ENCODE results near the gene SLC35F2.

The SLC35F2 gene

DNA sequence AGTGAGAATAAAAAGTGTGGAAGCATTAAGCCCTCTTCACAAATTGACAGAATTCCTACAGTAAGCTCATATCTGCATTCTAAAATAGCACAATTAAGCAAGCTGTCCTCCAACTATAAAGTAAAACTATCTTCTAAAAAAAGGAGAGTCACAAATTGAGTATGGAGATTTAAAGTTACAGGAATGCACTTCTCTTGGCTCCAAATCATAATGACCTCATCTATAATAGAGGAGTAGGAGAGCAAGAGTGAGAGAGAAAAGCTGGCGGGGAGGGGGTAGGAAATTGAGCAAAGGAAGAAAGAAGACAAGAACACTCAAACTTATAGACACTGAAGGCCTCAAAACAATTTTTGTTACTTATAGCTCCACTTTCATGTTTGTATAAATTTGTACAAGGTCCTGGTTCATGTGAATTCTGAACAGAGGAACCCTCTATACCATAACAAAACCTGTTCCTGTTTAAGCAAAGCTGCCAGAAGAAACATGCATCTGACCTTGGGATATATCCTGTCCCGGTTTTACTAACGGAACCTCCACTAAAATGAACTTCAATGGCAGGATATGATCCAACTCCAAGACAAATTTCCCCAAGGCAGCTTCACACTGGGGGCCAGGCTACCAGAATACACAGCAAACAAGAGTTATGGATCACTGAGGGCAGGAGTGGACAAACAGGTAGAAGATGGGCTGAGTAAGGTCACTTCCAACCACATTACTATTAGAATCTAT, 37.2 kb downstream of the SLC35F2 start:
- no peak overlapping the region for H4K91ac ChIP-seq (ENCODE audit: low read depth, low read length)
- H3K4ac ChIP-seq (ENCODE audit: low read depth, low read length), result peak overlapping the region; percentile 2
- H2BK120ac ChIP-seq (ENCODE audit: insufficient read depth, low read length, poor library complexity), result no peak overlapping the region
- H4K12ac ChIP-seq (ENCODE audit: low read depth, low read length), result no peak overlapping the region
- no peak overlapping the region for H3K4me2 ChIP-seq (ENCODE audit: low read length)
- no peak overlapping the region for H3K27ac ChIP-seq (ENCODE audit: low read depth, low read length)
- H3K9ac ChIP-seq (ENCODE audit: low read length), result no peak overlapping the region
- no peak overlapping the region for H3K18ac ChIP-seq (ENCODE audit: low read length)
- no peak for DNase-seq
- H2BK12ac ChIP-seq (ENCODE audit: low read length), result no peak overlapping the region
- no peak overlapping the region for H2AFZ ChIP-seq (ENCODE audit: insufficient read depth, low read length, poor library complexity)
- no CpG with 5 or more reads among the region's 3 CpGs for WGBS (ENCODE audit: extremely low coverage, insufficient coverage, insufficient read length)
- no peaks in the 10 kb centered on the region for H3K36me3 ChIP-seq (ENCODE audit: control insufficient read depth in 1 of 2, insufficient read depth in 2 of 2, low read length in 2 of 2)
- no peak overlapping the region for H3K4me3 ChIP-seq (ENCODE audit: low read depth, low read length)
- H4K8ac ChIP-seq (ENCODE audit: low read depth, low read length), result no peak overlapping the region
- no peak overlapping the region for H2BK5ac ChIP-seq (ENCODE audit: low read depth, low read length, poor library complexity)
- H3K79me2 ChIP-seq (ENCODE audit: control insufficient read depth, insufficient read depth, low read length, poor library complexity), result peaks cover 1% of the 10 kb centered on the region
- H3K23ac ChIP-seq (ENCODE audit: low read length), result no peak overlapping the region
- no peak overlapping the region for H3K14ac ChIP-seq (ENCODE audit: low read length)
- no peak overlapping the region for H2AK5ac ChIP-seq (ENCODE audit: low read length)
- H3K27me3 ChIP-seq (ENCODE audit: insufficient read depth, low read length), result no peaks in the 10 kb centered on the region
- peaks cover 20% of the 10 kb centered on the region for H3K79me1 ChIP-seq (ENCODE audit: low read length)
- H3K9me3 ChIP-seq (ENCODE audit: insufficient read depth, low read depth, low read length), result no peaks in the 10 kb centered on the region
- peaks cover 17 to 24% of the 10 kb centered on the region in 2 experiments for H3K4me1 ChIP-seq (ENCODE audit: control insufficient read depth in 1 of 2, insufficient read depth in 2 of 2, low read length in 2 of 2)

DNA sequence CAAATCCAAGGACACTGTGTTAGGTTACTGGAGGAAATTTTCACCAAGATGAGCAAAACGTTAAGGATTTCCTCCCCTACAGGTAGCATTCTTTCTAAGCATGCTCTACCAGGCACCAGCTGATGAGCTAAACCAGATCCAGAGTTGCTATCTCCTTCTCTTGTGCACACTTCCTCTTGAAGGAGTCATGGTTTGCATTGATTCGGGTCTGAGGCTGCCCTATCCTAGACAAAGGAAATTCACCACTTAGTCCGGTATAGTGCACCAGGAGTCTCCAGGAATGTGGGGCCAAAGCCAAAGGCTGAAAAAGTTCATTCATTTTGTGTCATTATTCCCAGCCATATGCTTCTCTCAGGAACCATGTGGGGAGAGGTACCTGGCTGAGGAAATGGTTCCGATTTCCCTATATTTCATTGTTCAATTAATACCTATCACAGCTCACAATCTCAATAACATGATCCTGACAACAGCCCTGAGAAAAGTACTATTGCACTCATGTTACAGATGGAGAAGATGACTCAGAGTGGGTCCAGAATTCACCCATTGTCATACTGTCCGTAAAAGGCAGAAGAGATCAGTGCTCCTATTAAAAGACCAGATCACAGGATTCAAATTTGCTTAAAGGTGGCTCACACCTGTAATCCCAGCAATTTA, 39.1 kb downstream of the SLC35F2 start:
- Histone ChIP-seq H4K8ac (ENCODE audit: low read depth, low read length) (no peak overlapping the region), H2BK5ac (ENCODE audit: low read depth, low read length, poor library complexity) (peak overlapping the region; percentile 84), H3K9ac (ENCODE audit: low read length) (no peak overlapping the region), H3K4me3 (ENCODE audit: low read depth, low read length) (no peak overlapping the region), H2BK120ac (ENCODE audit: insufficient read depth, low read length, poor library complexity) (peak overlapping the region; percentile 4), H3K36me3 (ENCODE audit: control insufficient read depth in 1 of 2, insufficient read depth in 2 of 2, low read length in 2 of 2) (no peaks in the 10 kb centered on the region), H3K14ac (ENCODE audit: low read length) (peak overlapping the region; percentile 44), H3K23ac (ENCODE audit: low read length) (no peak overlapping the region), H2BK12ac (ENCODE audit: low read length) (peak overlapping the region; percentile 58), H4K12ac (ENCODE audit: low read depth, low read length) (no peak overlapping the region), H3K79me2 (ENCODE audit: control insufficient read depth, insufficient read depth, low read length, poor library complexity) (peaks cover 1% of the 10 kb centered on the region), H4K91ac (ENCODE audit: low read depth, low read length) (peak overlapping the region; percentile 78), H3K4ac (ENCODE audit: low read depth, low read length) (no peak overlapping the region), H2AFZ (ENCODE audit: insufficient read depth, low read length, poor library complexity) (no peak overlapping the region), H3K27ac (ENCODE audit: low read depth, low read length) (peak overlapping the region; percentile 92), H2AK5ac (ENCODE audit: low read length) (no peak overlapping the region), H3K4me1 (ENCODE audit: control insufficient read depth in 1 of 2, insufficient read depth in 2 of 2, low read length in 2 of 2) (peaks cover 17 to 24% of the 10 kb centered on the region in 2 experiments), H3K4me2 (ENCODE audit: low read length) (peak overlapping the region; percentile 58), H3K27me3 (ENCODE audit: insufficient read depth, low read length) (no peaks in the 10 kb centered on the region), H3K18ac (ENCODE audit: low read length) (peak overlapping the region; percentile 33), H3K79me1 (ENCODE audit: low read length) (peaks cover 16% of the 10 kb centered on the region), H3K9me3 (ENCODE audit: insufficient read depth, low read depth, low read length) (no peaks in the 10 kb centered on the region)
- WGBS (ENCODE audit: extremely low coverage, insufficient coverage, insufficient read length), result no CpG with 5 or more reads among the region's 5 CpGs
- no peak for DNase-seq

DNA sequence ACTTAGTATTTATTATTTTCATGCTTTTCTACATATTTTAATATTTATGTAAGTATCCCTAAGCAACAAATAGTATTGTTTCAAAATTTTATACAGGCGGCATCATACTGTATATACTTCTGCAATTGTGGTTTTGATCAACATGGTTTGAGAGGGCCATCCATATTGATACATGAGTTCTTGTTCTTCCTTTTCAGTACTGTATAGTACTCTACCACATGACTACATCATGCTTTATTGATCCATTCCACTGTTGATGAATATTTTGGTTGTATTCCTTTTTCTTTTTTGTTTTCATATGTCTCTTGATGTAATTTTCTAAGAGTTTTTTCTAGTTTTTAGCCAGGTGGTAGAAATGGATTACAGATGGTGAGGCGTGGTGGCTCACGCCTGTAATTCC, 40.1 kb downstream of the SLC35F2 start:
- no peak for DNase-seq
- Histone ChIP-seq H3K4me1 (ENCODE audit: control insufficient read depth in 1 of 2, insufficient read depth in 2 of 2, low read length in 2 of 2) (peaks cover 17 to 24% of the 10 kb centered on the region in 2 experiments), H3K79me1 (ENCODE audit: low read length) (peaks cover 16% of the 10 kb centered on the region), H3K27me3 (ENCODE audit: insufficient read depth, low read length) (no peaks in the 10 kb centered on the region), H3K9me3 (ENCODE audit: insufficient read depth, low read depth, low read length) (no peaks in the 10 kb centered on the region), H3K4me3 (ENCODE audit: low read depth, low read length) (no peak overlapping the region), H4K12ac (ENCODE audit: low read depth, low read length) (no peak overlapping the region), H4K91ac (ENCODE audit: low read depth, low read length) (peak overlapping the region; percentile 74), H3K36me3 (ENCODE audit: control insufficient read depth in 1 of 2, insufficient read depth in 2 of 2, low read length in 2 of 2) (peaks cover 2 to 3% of the 10 kb centered on the region in 2 experiments), H2BK12ac (ENCODE audit: low read length) (no peak overlapping the region), H4K8ac (ENCODE audit: low read depth, low read length) (no peak overlapping the region), H3K4ac (ENCODE audit: low read depth, low read length) (no peak overlapping the region), H3K9ac (ENCODE audit: low read length) (no peak overlapping the region), H3K23ac (ENCODE audit: low read length) (no peak overlapping the region), H3K14ac (ENCODE audit: low read length) (no peak overlapping the region), H3K4me2 (ENCODE audit: low read length) (no peak overlapping the region), H2AFZ (ENCODE audit: insufficient read depth, low read length, poor library complexity) (no peak overlapping the region), H3K27ac (ENCODE audit: low read depth, low read length) (peak overlapping the region; percentile 83), H2BK5ac (ENCODE audit: low read depth, low read length, poor library complexity) (peak overlapping the region; percentile 87), H2AK5ac (ENCODE audit: low read length) (peak overlapping the region; percentile 76), H3K79me2 (ENCODE audit: control insufficient read depth, insufficient read depth, low read length, poor library complexity) (peaks cover 1% of the 10 kb centered on the region), H3K18ac (ENCODE audit: low read length) (no peak overlapping the region), H2BK120ac (ENCODE audit: insufficient read depth, low read length, poor library complexity) (peak overlapping the region; percentile 20)
- WGBS (ENCODE audit: extremely low coverage, insufficient coverage, insufficient read length), result no CpG with 5 or more reads among the region's 3 CpGs

DNA sequence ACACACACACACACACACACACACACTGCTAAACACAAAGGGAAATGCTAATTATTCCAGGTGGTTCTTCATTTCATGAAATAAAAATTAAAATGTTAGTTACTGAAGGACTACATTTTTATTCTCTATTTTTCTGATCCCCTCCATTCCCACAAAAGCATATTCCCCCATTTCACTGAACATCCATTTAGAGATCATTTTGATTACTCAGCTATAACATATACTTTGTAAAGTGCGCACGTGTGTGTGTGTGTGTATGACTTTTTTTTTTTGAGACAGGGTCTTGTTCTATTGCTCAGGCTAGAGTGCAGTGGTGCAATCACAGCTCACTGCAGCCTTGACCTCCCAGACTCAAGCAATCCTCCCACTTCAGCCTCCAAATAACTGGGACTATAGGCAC, 42.6 kb downstream of the SLC35F2 start:
- H3K4me2 ChIP-seq (ENCODE audit: low read length), result no peak overlapping the region
- H3K79me1 ChIP-seq (ENCODE audit: low read length), result peaks cover 15% of the 10 kb centered on the region
- no peak overlapping the region for H3K18ac ChIP-seq (ENCODE audit: low read length)
- H2BK120ac ChIP-seq (ENCODE audit: insufficient read depth, low read length, poor library complexity), result no peak overlapping the region
- no peak overlapping the region for H4K12ac ChIP-seq (ENCODE audit: low read depth, low read length)
- H3K36me3 ChIP-seq (ENCODE audit: control insufficient read depth in 1 of 2, insufficient read depth in 2 of 2, low read length in 2 of 2), result peaks cover 2 to 7% of the 10 kb centered on the region in 2 experiments
- no peak overlapping the region for H2BK5ac ChIP-seq (ENCODE audit: low read depth, low read length, poor library complexity)
- no peaks in the 10 kb centered on the region for H3K79me2 ChIP-seq (ENCODE audit: control insufficient read depth, insufficient read depth, low read length, poor library complexity)
- no peak overlapping the region for H3K9ac ChIP-seq (ENCODE audit: low read length)
- no peak overlapping the region for H3K14ac ChIP-seq (ENCODE audit: low read length)
- no peak overlapping the region for H2BK12ac ChIP-seq (ENCODE audit: low read length)
- no CpG with 5 or more reads among the region's 2 CpGs for WGBS (ENCODE audit: extremely low coverage, insufficient coverage, insufficient read length)
- peaks cover 14% of the 10 kb centered on the region in 2 experiments for H3K4me1 ChIP-seq (ENCODE audit: control insufficient read depth in 1 of 2, insufficient read depth in 2 of 2, low read length in 2 of 2)
- no peak overlapping the region for H3K4me3 ChIP-seq (ENCODE audit: low read depth, low read length)
- no peak overlapping the region for H4K8ac ChIP-seq (ENCODE audit: low read depth, low read length)
- H3K27me3 ChIP-seq (ENCODE audit: insufficient read depth, low read length), result no peaks in the 10 kb centered on the region
- H2AK5ac ChIP-seq (ENCODE audit: low read length), result no peak overlapping the region
- no peak overlapping the region for H3K4ac ChIP-seq (ENCODE audit: low read depth, low read length)
- no peak overlapping the region for H3K27ac ChIP-seq (ENCODE audit: low read depth, low read length)
- H3K9me3 ChIP-seq (ENCODE audit: insufficient read depth, low read depth, low read length), result no peaks in the 10 kb centered on the region
- H3K23ac ChIP-seq (ENCODE audit: low read length), result no peak overlapping the region
- no peak overlapping the region for H4K91ac ChIP-seq (ENCODE audit: low read depth, low read length)
- H2AFZ ChIP-seq (ENCODE audit: insufficient read depth, low read length, poor library complexity), result no peak overlapping the region
- DNase-seq, result no peak
